H9 (cell line): ENCODE results near the gene MORC1. TPM values are rescaled to one million over a fixed set of nuclear protein-coding genes. Genes with fewer than 3 reads are reported as not detected.

Experiments used
- DNase-seq: peaks from one replicate; pipeline ENCODE4 v3.0.0-alpha.2; 2017
- H2AFZ ChIP-seq: one replicate; pipeline ENCODE4 v1.6.1; 2013; ENCODE audit warnings: mild to moderate bottlenecking, low read length, control low read depth, moderate library complexity
- H2AK5ac ChIP-seq: 2 replicates; pipeline ENCODE4 v1.6.1; 2013; ENCODE audit warnings: low read length, control low read depth, mixed read lengths; ENCODE audit not compliant: insufficient read length
- H2BK120ac ChIP-seq: one replicate; pipeline ENCODE4 v1.6.1; 2013; ENCODE audit warnings: low read depth, mild to moderate bottlenecking, low read length, control low read depth, inconsistent platforms; ENCODE audit not compliant: poor library complexity, severe bottlenecking
- H2BK12ac ChIP-seq: 2 replicates; pipeline ENCODE4 v1.6.1; 2013; ENCODE audit warnings: low read length, control low read depth, mixed read lengths, low read depth; ENCODE audit not compliant: insufficient read length
- H2BK15ac ChIP-seq: 2 replicates; pipeline ENCODE4 v1.6.1; 2013; ENCODE audit warnings: low read depth, low read length, control low read depth
- H2BK20ac ChIP-seq: one replicate; pipeline ENCODE4 v1.6.1; 2013; ENCODE audit warnings: low read depth, mild to moderate bottlenecking, low read length, control low read depth, inconsistent platforms; ENCODE audit not compliant: poor library complexity, severe bottlenecking
- H2BK5ac ChIP-seq: 2 replicates; pipeline ENCODE4 v1.6.1; 2013; ENCODE audit warnings: low read length, control low read depth, mixed read lengths; ENCODE audit not compliant: insufficient read length
- H3K14ac ChIP-seq: 2 replicates; pipeline ENCODE4 v1.6.1; 2013; ENCODE audit warnings: low read length, control low read depth; ENCODE audit not compliant: insufficient read depth
- H3K18ac ChIP-seq: 2 replicates; pipeline ENCODE4 v1.6.1; 2013; ENCODE audit warnings: low read depth, mild to moderate bottlenecking, mixed read lengths, low read length, control low read depth; ENCODE audit not compliant: insufficient read length
- H3K23ac ChIP-seq: 2 replicates; pipeline ENCODE4 v1.6.1; 2013; ENCODE audit warnings: low read length, control low read depth, mixed read lengths, low read depth; ENCODE audit not compliant: insufficient read length
- H3K23me2 ChIP-seq: 2 replicates; pipeline ENCODE4 v1.6.1; 2013; ENCODE audit warnings: low read depth, mild to moderate bottlenecking, mixed read lengths, low read length, control low read depth; ENCODE audit not compliant: insufficient read length, poor library complexity, severe bottlenecking
- H3K27ac ChIP-seq: 2 replicates; pipeline ENCODE4 v1.5.1; 2013; ENCODE audit warnings: low read length, control low read depth, mixed read lengths, low read depth; ENCODE audit not compliant: insufficient read length
- H3K27me3 ChIP-seq: 2 replicates; pipeline ENCODE4 v1.6.1; 2013; ENCODE audit warnings: low read length, control low read depth, inconsistent platforms; ENCODE audit not compliant: insufficient read depth
- H3K4ac ChIP-seq: 2 replicates; pipeline ENCODE4 v1.6.1; 2013; ENCODE audit warnings: low read depth, mild to moderate bottlenecking, control low read depth, inconsistent platforms, low read length, moderate library complexity
- H3K4me1 ChIP-seq: 2 replicates; pipeline ENCODE4 v1.6.1; 2013; ENCODE audit warnings: low read length, control low read depth, inconsistent platforms; ENCODE audit not compliant: insufficient read depth
- H3K4me2 ChIP-seq: 2 replicates; pipeline ENCODE4 v1.6.1; 2013; ENCODE audit warnings: low read length, control low read depth, mixed read lengths; ENCODE audit not compliant: insufficient read length, insufficient read depth
- H3K56ac ChIP-seq: 2 replicates; pipeline ENCODE4 v1.6.1; 2013; ENCODE audit warnings: low read depth, mild to moderate bottlenecking, mixed read lengths, low read length, control low read depth; ENCODE audit not compliant: insufficient read length
- H3K79me1 ChIP-seq: 2 replicates; pipeline ENCODE4 v1.6.1; 2013; ENCODE audit warnings: low read depth, mild to moderate bottlenecking, moderate library complexity, low read length, control low read depth, inconsistent platforms; ENCODE audit not compliant: insufficient read depth, poor library complexity, severe bottlenecking
- H3K79me2 ChIP-seq: 2 replicates; pipeline ENCODE4 v1.6.1; 2013; ENCODE audit warnings: low read length, control low read depth, inconsistent platforms; ENCODE audit not compliant: insufficient read depth
- H3K9ac ChIP-seq: 2 replicates; pipeline ENCODE4 v1.6.1; 2013; ENCODE audit warnings: low read length, control low read depth, mixed read lengths; ENCODE audit not compliant: insufficient read length; ENCODE audit errors: extremely low read depth
- H3K9me3 ChIP-seq: one replicate; pipeline ENCODE4 v1.6.1; 2013; ENCODE audit warnings: low read depth, low read length, inconsistent platforms; ENCODE audit not compliant: control insufficient read depth
- H3T11ph ChIP-seq: one replicate; pipeline ENCODE4 v1.6.1; 2013; ENCODE audit warnings: mild to moderate bottlenecking, low read length, control low read depth, inconsistent platforms
- H4K20me1 ChIP-seq: one replicate; pipeline ENCODE4 v1.6.1; 2013; ENCODE audit not compliant: control insufficient read depth, insufficient read length, insufficient read depth
- H4K5ac ChIP-seq: 2 replicates; pipeline ENCODE4 v1.6.1; 2013; ENCODE audit warnings: low read depth, mild to moderate bottlenecking, mixed read lengths, low read length, control low read depth; ENCODE audit not compliant: insufficient read length
- H4K8ac ChIP-seq: replicated peaks from 2 replicates; pipeline ENCODE4 v1.6.1; 2013; ENCODE audit warnings: low read length, control low read depth, mixed read lengths, low read depth; ENCODE audit not compliant: insufficient read length
- H4K91ac ChIP-seq: 2 replicates; pipeline ENCODE4 v1.6.1; 2013; ENCODE audit warnings: low read depth, mild to moderate bottlenecking, moderate library complexity, mixed read lengths, low read length, control low read depth; ENCODE audit not compliant: insufficient read length
- H3K27ac Mint-ChIP-seq, 3 experiments: 2 replicates in 2 of 3; 3 replicates in 1 of 3; pipeline ENCODE4 v1.8.0; 2020 to 2021; ENCODE audit warnings: mixed read lengths in 3 of 3, mild to moderate bottlenecking in 1 of 3, moderate library complexity in 1 of 3
- H3K27me3 Mint-ChIP-seq: 2 replicates; pipeline ENCODE4 v1.8.0; 2021; ENCODE audit warnings: low read depth, mild to moderate bottlenecking, moderate library complexity, mixed read lengths
- H3K36me3 Mint-ChIP-seq, 3 experiments: 2 replicates in 2 of 3; 3 replicates in 1 of 3; pipeline ENCODE4 v1.8.0; 2020 to 2021; ENCODE audit warnings: low read depth in 3 of 3, mixed read lengths in 3 of 3; ENCODE audit not compliant: insufficient read depth in 1 of 3
- H3K4me1 Mint-ChIP-seq, 2 experiments: 2 replicates each; pipeline ENCODE4 v1.8.0; 2020; ENCODE audit warnings: mixed read lengths in 2 of 2
- H3K4me3 Mint-ChIP-seq, 2 experiments: 2 replicates in 1 of 2; 3 replicates in 1 of 2; pipeline ENCODE4 v1.8.0; 2020 to 2021; ENCODE audit warnings: mild to moderate bottlenecking in 2 of 2, mixed read lengths in 2 of 2, moderate library complexity in 1 of 2
- H3K9me3 Mint-ChIP-seq, 2 experiments: 2 replicates in 1 of 2; 3 replicates in 1 of 2; pipeline ENCODE4 v1.8.0; 2020; ENCODE audit warnings: mild to moderate bottlenecking in 2 of 2, mixed read lengths in 2 of 2, moderate library complexity in 1 of 2
- CTCF ChIP-seq: fragments of 200-600 bp; sonication (generic); conservative IDR thresholded peaks from 3 replicates; pipeline ENCODE4 v1.8.0; 2021; ENCODE audit warnings: antibody characterized with exemption, mild to moderate bottlenecking
- WGBS: extraction: QIAGEN DNeasy Blood & Tissue Kit; methylation state at CpG from one replicate; pipeline ENCODE4 v1.1.7; 2013; ENCODE audit warnings: missing lambda C conversion rate, low lambda C conversion rate, mixed read lengths; ENCODE audit not compliant: insufficient read length; ENCODE audit errors: extremely low coverage; 5-methylcytosine and 5-hydroxymethylcytosine counted together
- total RNA-seq: library from RNA; stranded (reverse); gene quantifications from 2 replicates; pipeline ENCODE4 v1.2.1, GENCODE V29; 2021

MORC1 gene
- total RNA-seq, 1 experiment from 2014 or later: not detected

DNA sequence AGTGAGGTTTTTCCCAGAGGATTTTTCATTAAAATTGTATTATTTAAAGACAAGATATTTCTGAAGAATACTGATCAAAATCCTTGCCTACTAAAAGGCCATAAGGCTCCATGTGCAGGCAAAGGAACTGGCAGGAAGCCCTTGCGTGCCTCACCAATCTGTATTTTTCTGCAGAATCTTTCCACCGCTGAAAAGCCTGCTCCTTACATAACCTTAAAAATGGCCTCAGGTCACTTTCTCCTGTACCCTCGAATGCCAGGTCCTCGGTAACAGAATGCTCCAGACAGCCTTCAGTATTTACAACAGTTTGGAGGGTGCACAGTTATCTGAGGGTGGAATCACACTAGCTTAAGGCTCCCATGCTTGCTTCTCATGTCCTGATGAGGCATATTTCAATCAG, 3.2 kb downstream of the MORC1 start:
- Histone ChIP-seq H2BK15ac (no peak overlapping the region), H3K4ac (no peak overlapping the region), H3T11ph (no peak overlapping the region), H2AFZ (no peak overlapping the region), H3K23me2 (no peaks in the 10 kb centered on the region), H3K27me3 (no peaks in the 10 kb centered on the region), H3K27ac (no peak overlapping the region), H4K20me1 (no peaks in the 10 kb centered on the region), H2AK5ac (no peak overlapping the region), H3K56ac (no peak overlapping the region), H3K4me2 (no peak overlapping the region), H3K79me2 (peaks cover 2% of the 10 kb centered on the region; the same call in 1 of the 2 replicates), H2BK120ac (no peak overlapping the region), H3K4me1 (no peaks in the 10 kb centered on the region), H4K8ac (no peak overlapping the region), H2BK5ac (no peak overlapping the region), H3K9me3 (no peaks in the 10 kb centered on the region), H3K23ac (no peak overlapping the region), H3K9ac (no peak overlapping the region), H4K91ac (no peak overlapping the region), H3K79me1 (no peaks in the 10 kb centered on the region), H4K5ac (no peak overlapping the region), H2BK12ac (no peak overlapping the region), H2BK20ac (no peak overlapping the region), H3K14ac (no peak overlapping the region), H3K18ac (no peak overlapping the region)
- H3K4me1 Mint-ChIP-seq: no peaks in the 10 kb centered on the region
- no peaks in the 10 kb centered on the region for H3K27me3 Mint-ChIP-seq
- H3K9me3 Mint-ChIP-seq: no peaks in the 10 kb centered on the region
- TF ChIP-seq CTCF: no peak
- no peaks in the 10 kb centered on the region for H3K36me3 Mint-ChIP-seq
- no peak for DNase-seq
- no CpG with 5 or more reads among the region's 4 CpGs for WGBS
- H3K27ac Mint-ChIP-seq: no peak overlapping the region
- no peak overlapping the region for H3K4me3 Mint-ChIP-seq
